Astrocyte of the cerebellum (primary cell): ENCODE measurements around the gene EHD1.

ENCODE experiments used
- DNase-seq: peaks from one replicate; pipeline ENCODE4 v3.0.0-alpha.2; 2011; ENCODE audit warnings: low read depth
- H3K4me3 ChIP-seq: 2 replicates; pipeline ENCODE4 v1.5.1; 2011; ENCODE audit warnings: mild to moderate bottlenecking, low read depth, low read length, moderate library complexity
- CTCF ChIP-seq: IDR thresholded peaks from 2 replicates; pipeline ENCODE4 v1.5.1; 2012; ENCODE audit warnings: low read length, low read depth, moderate library complexity, mild to moderate bottlenecking; ENCODE audit errors: missing control alignments
- in situ Hi-C: cut with HindIII; loops from 2 replicates; pipeline ENCODE4 v1.10.0; 2017; ENCODE audit warnings: low sequenced_read_pairs

EHD1 gene

GRCh38 chr11:64897381-64898075, 19.1 kb upstream of the EHD1 start:
- no peak overlapping the region for H3K4me3 ChIP-seq
- in situ Hi-C loops = no loop called here
- TF ChIP-seq CTCF = no peak
- no peak for DNase-seq

GRCh38 chr11:64896448-64897022, 18.1 kb upstream of the EHD1 start:
- in situ Hi-C loops = no loop called here
- DNase-seq = no peak
- H3K4me3 ChIP-seq = no peak overlapping the region
- TF ChIP-seq CTCF = no peak

GRCh38 chr11:64894812-64895452, 16.5 kb upstream of the EHD1 start:
- TF ChIP-seq CTCF = no peak
- H3K4me3 ChIP-seq = no peak overlapping the region
- in situ Hi-C loops = loop anchor here (5.0 kb wide), 2 partner anchors 37 to 48 kb away; no protein-coding TSS in a partner anchor
- no peak for DNase-seq

GRCh38 chr11:64894070-64894811, 15.8 kb upstream of the EHD1 start:
- no peak overlapping the region for H3K4me3 ChIP-seq
- in situ Hi-C loops = loop anchor here (5.0 kb wide), 2 partner anchors 38 to 47 kb away; no protein-coding TSS in a partner anchor
- no peak for DNase-seq
- TF ChIP-seq CTCF = peak; percentile 86

- H3K4me3 ChIP-seq = no peak overlapping the region
- in situ Hi-C loops = loop anchor here (5.0 kb wide), 2 partner anchors 39 to 46 kb away; no protein-coding TSS in a partner anchor
- DNase-seq = no peak
- TF ChIP-seq CTCF = no peak
These were observed 15.0 kb upstream of the EHD1 start for GRCh38 chr11:64893194-64894069.
